Measurements from ENCODE around the gene GGCT. TPM values are rescaled to one million over a fixed set of nuclear protein-coding genes. Genes with fewer than 3 reads are reported as not detected.

GGCT gene
- polyA plus RNA-seq, 1 donor, result 36.0 TPM

GRCh38 chr7:30463405-30464145 is 41.1 kb downstream of the GGCT start:
- no peak for DNase-seq (ENCODE audit: low read depth)

GRCh38 chr7:30462179-30462578 is 42.5 kb downstream of the GGCT start:
- no peak for DNase-seq (ENCODE audit: low read depth)

- no peak for DNase-seq (ENCODE audit: low read depth)
Measured at GRCh38 chr7:30460246-30460633, 44.4 kb downstream of the GGCT start.

- DNase-seq (ENCODE audit: low read depth), result no peak
Measured at GRCh38 chr7:30459591-30460245, 44.9 kb downstream of the GGCT start.

- DNase-seq (ENCODE audit: low read depth), result no peak
Measured at GRCh38 chr7:30458311-30458710, 46.3 kb downstream of the GGCT start.

DNA sequence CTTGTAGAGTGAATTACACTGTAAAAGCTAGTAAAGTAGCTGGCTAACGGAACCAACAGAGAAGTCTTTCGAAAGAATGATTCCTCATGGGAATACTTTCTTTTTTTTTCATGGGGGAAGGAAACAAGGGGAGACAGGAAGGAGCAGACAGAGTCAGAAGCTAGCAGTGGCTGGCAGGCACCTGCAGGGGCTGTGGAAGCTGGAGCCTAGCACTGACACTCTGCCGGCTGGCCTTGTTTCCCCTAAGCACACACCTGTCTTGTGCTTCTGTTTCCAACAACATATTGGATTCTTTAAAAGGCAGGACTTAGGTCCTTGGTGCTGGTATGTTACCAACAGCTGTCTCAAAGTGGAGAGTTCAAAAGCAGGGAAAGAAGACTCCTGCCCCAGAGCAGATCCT is 50.7 kb downstream of the GGCT start:
- DNase-seq (ENCODE audit: low read depth), result no peak

DNA sequence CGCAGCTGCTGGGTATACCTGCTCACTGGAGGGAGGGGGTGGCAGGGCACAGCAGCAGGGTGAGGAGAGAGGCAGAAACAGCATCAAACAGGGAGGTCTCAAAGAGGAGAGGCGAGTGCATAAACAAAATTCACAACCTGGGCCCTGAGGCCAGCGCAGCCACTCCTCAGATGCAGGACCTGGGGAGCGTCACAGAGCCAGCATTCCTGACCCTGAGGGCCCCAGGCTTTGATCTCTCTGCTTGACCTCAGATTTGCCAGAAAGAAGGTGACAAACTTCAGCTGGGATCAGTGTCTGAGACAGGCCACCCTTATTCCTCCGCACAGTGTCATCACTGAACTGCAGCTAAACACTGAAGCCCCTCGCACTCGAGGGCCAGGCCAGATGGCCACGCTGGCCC is 51.6 kb downstream of the GGCT start:
- no peak for DNase-seq (ENCODE audit: low read depth)

GRCh38 chr7:30452280-30452930 is 52.2 kb downstream of the GGCT start:
- DNase-seq (ENCODE audit: low read depth), result no peak

GRCh38 chr7:30451539-30452279 is 52.9 kb downstream of the GGCT start:
- DNase-seq (ENCODE audit: low read depth), result no peak

GRCh38 chr7:30450983-30451497 is 53.6 kb downstream of the GGCT start:
- no peak for DNase-seq (ENCODE audit: low read depth)

DNA sequence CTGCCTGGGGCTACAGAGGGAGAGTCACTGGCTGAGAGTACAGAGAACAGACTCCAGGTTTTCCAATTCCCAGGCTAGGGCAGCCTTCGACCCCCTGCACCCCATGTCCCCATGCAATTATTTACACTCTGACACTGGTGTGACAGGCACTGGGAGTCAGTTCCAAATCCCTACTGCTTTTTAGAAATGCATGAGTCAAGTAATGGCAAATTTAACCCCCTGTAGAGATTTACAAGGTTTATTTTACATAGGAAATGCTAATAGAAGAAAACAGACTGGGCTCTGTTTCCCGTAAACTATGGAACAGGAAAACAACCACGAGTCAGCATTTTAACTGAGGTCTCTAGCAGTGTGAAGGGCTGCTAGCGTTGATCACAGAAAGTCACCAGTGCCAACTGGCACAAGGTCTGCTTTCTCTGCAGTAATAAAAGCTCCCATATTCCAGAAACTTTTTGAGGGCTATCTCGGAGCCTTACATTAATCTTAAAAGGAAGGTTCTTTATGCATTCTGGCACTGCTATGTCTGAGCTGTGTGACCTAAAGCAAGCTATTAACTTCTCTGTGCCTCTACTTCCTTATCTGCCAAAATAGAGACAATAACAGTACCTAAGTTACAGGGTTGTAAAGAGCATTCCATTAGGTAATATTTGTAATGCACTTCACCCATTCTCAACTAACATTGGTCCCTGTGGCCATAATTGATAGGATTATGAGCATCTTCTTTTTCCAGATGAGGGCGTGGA is 54.2 kb downstream of the GGCT start:
- DNase-seq (ENCODE audit: low read depth), result no peak

DNA sequence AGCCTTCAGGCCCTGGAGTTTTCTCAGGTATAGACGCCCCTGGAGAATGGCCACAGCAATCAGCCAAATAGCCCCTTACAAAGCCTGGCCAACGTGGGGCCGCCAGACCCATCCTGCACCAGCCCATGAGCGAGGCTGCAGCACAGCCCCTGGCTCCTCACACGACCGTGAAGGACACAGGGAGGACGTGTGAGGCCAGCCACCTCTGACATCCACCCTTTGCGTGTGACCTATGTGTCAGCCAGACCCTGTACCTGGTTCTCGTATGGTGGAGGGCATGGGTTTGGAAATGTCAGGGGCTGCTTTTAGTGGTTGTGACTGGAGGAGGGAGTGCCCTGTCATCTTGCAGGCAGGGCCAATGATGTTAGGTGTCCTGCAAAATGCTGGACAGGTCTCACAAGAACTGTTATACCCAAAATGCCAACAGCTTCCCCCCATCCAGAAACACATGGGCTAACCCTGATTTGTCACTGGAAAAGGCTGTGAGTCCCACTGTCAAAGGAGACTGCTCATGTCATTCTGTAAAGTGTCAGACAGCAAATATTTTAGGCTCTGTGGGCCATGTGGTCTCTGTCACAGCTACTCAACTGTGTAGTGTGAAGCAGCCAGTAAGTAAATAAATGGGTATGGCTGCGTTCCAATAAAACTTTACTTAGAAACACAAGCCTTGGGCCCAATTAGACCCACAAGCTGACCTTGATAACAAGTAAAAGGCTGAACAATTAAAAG is 56.0 kb downstream of the GGCT start:
- DNase-seq (ENCODE audit: low read depth), result no peak

- no peak for DNase-seq (ENCODE audit: low read depth)
Measured at GRCh38 chr7:30447466-30447865, 57.2 kb downstream of the GGCT start.

Other genes starting within 250 kb of the GGCT start
- gene ZNRF2, start 220.2 kb downstream of the GGCT start, polyA plus RNA-seq (ENCODE audit: insufficient read length), result 11.7 TPM
- 16.1 TPM for gene NOD1, start 26.0 kb downstream of the GGCT start, polyA plus RNA-seq (ENCODE audit: insufficient read length)
- gene GARS1, start 90.0 kb upstream of the GGCT start, polyA plus RNA-seq (ENCODE audit: insufficient read length), result 62.8 TPM
- gene CRHR2, start 177.6 kb upstream of the GGCT start, polyA plus RNA-seq (ENCODE audit: insufficient read length), result 3.4 TPM
- gene INMT, start 247.3 kb upstream of the GGCT start, polyA plus RNA-seq (ENCODE audit: insufficient read length), result 8.3 TPM

All from forelimb muscle (tissue), 1 donor.